Astrocyte (in vitro differentiated cells and primary cell): ENCODE data around the gene WAS. TPM values are rescaled to one million over a fixed set of nuclear protein-coding genes. Genes with fewer than 3 reads are reported as not detected.

ENCODE experiments used
- DNase-seq: peaks from one replicate; pipeline ENCODE4 v3.0.0-alpha.2; 2010; ENCODE audit warnings: low read depth
- FAIRE-seq: peaks from 2 replicates; lab custom pipeline; 2011; peaks lifted over from hg19 to GRCh38; lab: Jason Lieb, UNC
- H2AFZ ChIP-seq: 2 replicates; pipeline ENCODE4 v1.6.0; 2012; ENCODE audit warnings: low read depth, low read length, inconsistent platforms
- H3K27ac ChIP-seq: 2 replicates; pipeline ENCODE4 v1.5.1; 2011; ENCODE audit warnings: low read depth, low read length, inconsistent platforms
- H3K27me3 ChIP-seq: 2 replicates; pipeline ENCODE4 v1.6.0; 2011; ENCODE audit warnings: low read length, inconsistent platforms; ENCODE audit not compliant: insufficient read depth
- H3K36me3 ChIP-seq: 2 replicates; pipeline ENCODE4 v1.5.1; 2011; ENCODE audit warnings: low read length, inconsistent platforms; ENCODE audit not compliant: insufficient read depth
- H3K4me1 ChIP-seq: 2 replicates; pipeline ENCODE4 v1.5.1; 2011; ENCODE audit warnings: low read length, inconsistent platforms; ENCODE audit not compliant: insufficient read depth
- H3K4me2 ChIP-seq: 2 replicates; pipeline ENCODE4 v1.6.0; 2012; ENCODE audit warnings: low read length, inconsistent platforms
- H3K4me3 ChIP-seq: 2 replicates; pipeline ENCODE4 v1.5.1; 2011; ENCODE audit warnings: low read depth, mild to moderate bottlenecking, low read length, inconsistent platforms; ENCODE audit not compliant: insufficient read depth
- H3K79me2 ChIP-seq: 2 replicates; pipeline ENCODE4 v1.6.0; 2012; ENCODE audit warnings: mild to moderate bottlenecking, low read length, inconsistent platforms; ENCODE audit not compliant: insufficient read depth
- H3K9ac ChIP-seq: 2 replicates; pipeline ENCODE4 v1.6.0; 2012; ENCODE audit warnings: mild to moderate bottlenecking, low read length, inconsistent platforms
- H3K9me3 ChIP-seq: 2 replicates; pipeline ENCODE4 v1.5.1; 2012; ENCODE audit warnings: low read depth, mild to moderate bottlenecking, low read length, inconsistent platforms; ENCODE audit not compliant: insufficient read depth
- H4K20me1 ChIP-seq: 2 replicates; pipeline ENCODE4 v1.6.0; 2012; ENCODE audit warnings: low read length, inconsistent platforms; ENCODE audit not compliant: insufficient read depth
- H3K27ac Mint-ChIP-seq: one replicate; pipeline ENCODE4 v1.8.0; 2021; ENCODE audit warnings: mild to moderate bottlenecking, mixed read lengths; ENCODE audit not compliant: unreplicated experiment
- H3K27me3 Mint-ChIP-seq: one replicate; pipeline ENCODE4 v1.8.0; 2021; ENCODE audit warnings: low read depth, mixed read lengths; ENCODE audit not compliant: unreplicated experiment
- H3K36me3 Mint-ChIP-seq: one replicate; pipeline ENCODE4 v1.8.0; 2021; ENCODE audit warnings: low read depth, mixed read lengths; ENCODE audit not compliant: unreplicated experiment
- H3K4me1 Mint-ChIP-seq: one replicate; pipeline ENCODE4 v1.8.0; 2021; ENCODE audit warnings: low read depth, mixed read lengths; ENCODE audit not compliant: unreplicated experiment
- H3K4me3 Mint-ChIP-seq: one replicate; pipeline ENCODE4 v1.8.0; 2021; ENCODE audit warnings: mild to moderate bottlenecking, moderate library complexity, mixed read lengths; ENCODE audit not compliant: unreplicated experiment
- H3K9me3 Mint-ChIP-seq: one replicate; pipeline ENCODE4 v1.8.0; 2021; ENCODE audit warnings: mild to moderate bottlenecking, mixed read lengths; ENCODE audit not compliant: unreplicated experiment
- CTCF ChIP-seq: IDR thresholded peaks from 2 replicates; pipeline ENCODE4 v1.5.1; 2011; ENCODE audit warnings: low read depth, mild to moderate bottlenecking, inconsistent platforms, low read length, moderate library complexity; ENCODE audit not compliant: insufficient read depth
- EZH2 ChIP-seq: IDR thresholded peaks from 2 replicates; pipeline ENCODE4 v1.6.1; 2012; ENCODE audit warnings: mild to moderate bottlenecking, low read length, inconsistent platforms; ENCODE audit not compliant: insufficient read depth
- total RNA-seq: library from RNA; stranded (reverse); gene quantifications from 2 replicates; pipeline ENCODE4 v1.2.1, GENCODE V29; 2021

WAS gene
- total RNA-seq, 1 donor from 2014 or later, result 1.1 TPM

- Histone ChIP-seq H3K4me1 (no peaks in the 10 kb centered on the region), H3K79me2 (no peaks in the 10 kb centered on the region), H4K20me1 (no peaks in the 10 kb centered on the region), H3K36me3 (no peaks in the 10 kb centered on the region), H3K9me3 (no peaks in the 10 kb centered on the region), H3K4me3 (no peak overlapping the region), H2AFZ (no peak overlapping the region), H3K9ac (no peak overlapping the region), H3K27me3 (no peaks in the 10 kb centered on the region), H3K27ac (no peak overlapping the region), H3K4me2 (no peak overlapping the region)
- no peaks in the 10 kb centered on the region for H3K4me1 Mint-ChIP-seq
- TF ChIP-seq CTCF (no peak), EZH2 (no peak)
- no peak overlapping the region for H3K4me3 Mint-ChIP-seq
- FAIRE-seq (no peak), DNase-seq (no peak)
- H3K27me3 Mint-ChIP-seq, result peaks cover 27% of the 10 kb centered on the region
- no peak overlapping the region for H3K27ac Mint-ChIP-seq
- peaks cover 4% of the 10 kb centered on the region for H3K9me3 Mint-ChIP-seq
- no peaks in the 10 kb centered on the region for H3K36me3 Mint-ChIP-seq
Observed at GRCh38 chrX:48684134-48684533, 535 bp downstream of the WAS start.

GRCh38 chrX:48685416-48685815 lies 1.8 kb downstream of the WAS start:
- Histone ChIP-seq H3K27me3 (no peaks in the 10 kb centered on the region), H3K9ac (no peak overlapping the region), H3K4me1 (no peaks in the 10 kb centered on the region), H3K4me2 (no peak overlapping the region), H3K36me3 (no peaks in the 10 kb centered on the region), H3K27ac (no peak overlapping the region), H2AFZ (no peak overlapping the region), H3K4me3 (no peak overlapping the region), H3K79me2 (no peaks in the 10 kb centered on the region), H4K20me1 (no peaks in the 10 kb centered on the region), H3K9me3 (no peaks in the 10 kb centered on the region)
- TF ChIP-seq CTCF, result no peak
- TF ChIP-seq EZH2, result no peak
- Mint-ChIP-seq H3K9me3 (peaks cover 4% of the 10 kb centered on the region), H3K4me1 (no peaks in the 10 kb centered on the region), H3K27ac (no peak overlapping the region), H3K4me3 (no peak overlapping the region), H3K27me3 (peaks cover 27% of the 10 kb centered on the region), H3K36me3 (no peaks in the 10 kb centered on the region)
- DNase-seq, result no peak
- no peak for FAIRE-seq

GRCh38 chrX:48688531-48689150 lies 5.0 kb downstream of the WAS start:
- Mint-ChIP-seq H3K9me3 (peaks cover 4% of the 10 kb centered on the region), H3K4me3 (no peak overlapping the region), H3K27ac (no peak overlapping the region), H3K36me3 (no peaks in the 10 kb centered on the region), H3K27me3 (peaks cover 27% of the 10 kb centered on the region), H3K4me1 (no peaks in the 10 kb centered on the region)
- H3K9ac ChIP-seq, result no peak overlapping the region
- no peaks in the 10 kb centered on the region for H3K27me3 ChIP-seq
- no peaks in the 10 kb centered on the region for H3K36me3 ChIP-seq
- H3K4me2 ChIP-seq, result no peak overlapping the region
- H2AFZ ChIP-seq, result no peak overlapping the region
- H3K9me3 ChIP-seq, result no peaks in the 10 kb centered on the region
- no peak overlapping the region for H3K27ac ChIP-seq
- FAIRE-seq (no peak), DNase-seq (no peak)
- no peaks in the 10 kb centered on the region for H3K4me1 ChIP-seq
- no peaks in the 10 kb centered on the region for H4K20me1 ChIP-seq
- H3K4me3 ChIP-seq, result no peak overlapping the region
- no peak for TF ChIP-seq CTCF
- TF ChIP-seq EZH2, result no peak
- no peaks in the 10 kb centered on the region for H3K79me2 ChIP-seq
